Measurements from ENCODE around the gene TRIM47.

Gene TRIM47

DNA sequence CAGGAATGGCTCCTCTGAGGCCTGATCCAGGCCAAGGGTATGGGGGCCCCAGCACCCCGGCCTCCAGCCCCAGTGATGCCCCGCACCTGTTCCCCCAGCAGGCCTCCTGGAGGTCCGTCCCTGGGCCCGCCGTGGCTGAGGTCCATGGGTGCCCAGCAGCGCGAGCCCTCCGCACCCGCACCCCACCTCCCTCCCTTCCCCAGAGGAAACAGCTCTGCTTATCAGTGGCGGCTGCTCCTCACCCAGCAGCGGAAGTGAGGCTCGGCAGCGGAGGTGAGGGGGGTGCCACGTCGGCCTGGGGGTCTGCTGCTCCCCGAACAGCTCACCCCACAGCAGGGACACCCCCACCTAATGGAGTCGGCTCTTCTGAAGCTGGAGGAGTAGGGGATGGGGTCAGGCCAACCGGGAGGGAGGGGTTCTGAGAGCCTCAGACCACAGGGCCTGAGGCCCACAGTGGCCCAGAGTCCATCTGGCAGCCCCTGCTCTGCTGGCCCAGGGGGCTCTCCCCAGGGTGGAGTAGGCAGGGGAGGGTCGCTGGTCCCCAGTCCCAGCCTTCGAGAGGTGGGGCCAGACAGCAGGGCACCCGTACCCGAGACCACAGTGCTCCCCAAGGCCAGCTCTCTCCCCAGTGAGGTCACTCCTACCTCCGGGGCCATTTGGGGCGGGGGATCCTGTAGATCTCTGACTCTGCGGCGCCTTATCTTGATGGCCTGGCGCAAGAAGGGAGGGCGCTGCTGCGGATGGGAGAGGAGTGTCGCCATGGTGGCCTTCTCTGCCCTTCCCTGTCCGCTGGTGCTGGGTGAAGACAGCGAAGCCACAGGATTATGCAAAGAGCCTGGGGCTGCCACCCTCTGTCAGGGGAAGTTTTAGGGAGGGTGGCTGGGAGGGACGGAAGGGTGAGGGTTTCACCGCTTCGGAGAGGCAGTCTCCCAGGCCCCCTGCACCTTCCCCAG is 34.5 kb downstream of the TRIM47 start, which contains the start of gene UNC13D:
TSS of gene UNC13D (minus strand) at position 828 of the 953 bp plus-strand sequence. CDS start at position 761, 67 bp downstream.
- H3K4me3 ChIP-seq (ENCODE audit: control insufficient read depth, low read depth, low read length), result no peak within 1 kb of the TSS
- TF ChIP-seq, protein P1, sequence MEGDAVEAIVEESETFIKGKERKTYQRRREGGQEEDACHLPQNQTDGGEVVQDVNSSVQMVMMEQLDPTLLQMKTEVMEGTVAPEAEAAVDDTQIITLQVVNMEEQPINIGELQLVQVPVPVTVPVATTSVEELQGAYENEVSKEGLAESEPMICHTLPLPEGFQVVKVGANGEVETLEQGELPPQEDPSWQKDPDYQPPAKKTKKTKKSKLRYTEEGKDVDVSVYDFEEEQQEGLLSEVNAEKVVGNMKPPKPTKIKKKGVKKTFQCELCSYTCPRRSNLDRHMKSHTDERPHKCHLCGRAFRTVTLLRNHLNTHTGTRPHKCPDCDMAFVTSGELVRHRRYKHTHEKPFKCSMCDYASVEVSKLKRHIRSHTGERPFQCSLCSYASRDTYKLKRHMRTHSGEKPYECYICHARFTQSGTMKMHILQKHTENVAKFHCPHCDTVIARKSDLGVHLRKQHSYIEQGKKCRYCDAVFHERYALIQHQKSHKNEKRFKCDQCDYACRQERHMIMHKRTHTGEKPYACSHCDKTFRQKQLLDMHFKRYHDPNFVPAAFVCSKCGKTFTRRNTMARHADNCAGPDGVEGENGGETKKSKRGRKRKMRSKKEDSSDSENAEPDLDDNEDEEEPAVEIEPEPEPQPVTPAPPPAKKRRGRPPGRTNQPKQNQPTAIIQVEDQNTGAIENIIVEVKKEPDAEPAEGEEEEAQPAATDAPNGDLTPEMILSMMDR (conservative IDR thresholded peaks at IDR 0.05; ENCODE audit: control insufficient read depth, insufficient read depth, low read depth, low read length), result no peak
- DNase-seq (ENCODE audit: low read depth), result no peak

DNA sequence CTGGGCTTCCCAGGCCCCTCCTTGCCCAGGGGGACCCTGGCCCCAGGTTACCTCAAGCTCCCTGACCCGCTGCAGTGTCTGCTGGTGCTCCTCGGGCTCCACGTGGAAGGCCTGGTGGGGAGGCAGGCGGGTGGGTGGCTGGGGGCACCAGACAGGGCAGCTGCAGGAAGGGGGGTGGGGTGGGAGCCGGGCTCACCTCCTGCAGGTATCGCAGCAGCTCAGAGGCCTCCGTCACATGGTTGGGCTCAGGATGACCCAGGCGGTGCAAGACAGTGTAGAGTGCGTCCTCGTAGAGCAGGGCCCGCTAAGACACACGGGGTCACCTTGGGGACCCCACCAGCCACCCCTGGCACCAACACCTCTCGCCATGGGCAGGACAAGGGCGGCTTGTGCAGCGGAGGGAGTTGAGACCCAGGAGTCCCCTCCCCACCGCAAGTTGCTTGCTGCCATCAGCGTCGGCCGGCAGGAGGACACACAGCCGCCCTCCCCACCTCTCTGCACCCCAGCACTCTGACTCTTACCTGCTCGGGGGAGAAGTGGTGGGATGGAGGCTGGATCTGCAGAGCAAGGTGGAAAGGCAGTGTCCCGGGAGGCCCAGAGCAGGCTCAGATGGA is 35.3 kb downstream of the TRIM47 start:
- no peak for DNase-seq (ENCODE audit: low read depth)
- TF ChIP-seq, protein P1 (conservative IDR thresholded peaks at IDR 0.05; ENCODE audit: control insufficient read depth, insufficient read depth, low read depth, low read length), result no peak
- H3K4me3 ChIP-seq (ENCODE audit: control insufficient read depth, low read depth, low read length), result no peak overlapping the region

DNA sequence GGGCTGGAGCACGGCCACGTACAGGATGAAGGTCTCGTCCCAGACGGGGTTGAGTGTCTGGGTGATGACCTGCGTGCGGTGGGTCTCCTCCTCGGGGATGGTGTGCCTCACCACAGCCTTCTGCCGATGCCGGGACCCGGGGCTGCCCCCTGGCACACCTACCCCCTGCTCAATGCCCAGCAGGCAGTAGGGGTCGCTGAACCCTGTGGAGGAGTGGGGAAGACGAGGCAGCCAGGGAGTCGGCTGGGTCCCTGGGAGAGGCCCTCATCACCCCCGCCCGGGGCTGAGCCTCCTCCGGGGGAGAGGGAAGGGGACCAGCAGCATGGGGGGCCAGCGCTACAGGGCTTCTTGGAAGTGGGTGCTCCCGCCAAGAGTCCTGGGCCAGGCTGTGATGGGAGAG is 36.0 kb downstream of the TRIM47 start:
- H3K4me3 ChIP-seq (ENCODE audit: control insufficient read depth, low read depth, low read length), result no peak overlapping the region
- DNase-seq (ENCODE audit: low read depth), result no peak
- TF ChIP-seq, protein P1 (conservative IDR thresholded peaks at IDR 0.05; ENCODE audit: control insufficient read depth, insufficient read depth, low read depth, low read length), result no peak

DNA sequence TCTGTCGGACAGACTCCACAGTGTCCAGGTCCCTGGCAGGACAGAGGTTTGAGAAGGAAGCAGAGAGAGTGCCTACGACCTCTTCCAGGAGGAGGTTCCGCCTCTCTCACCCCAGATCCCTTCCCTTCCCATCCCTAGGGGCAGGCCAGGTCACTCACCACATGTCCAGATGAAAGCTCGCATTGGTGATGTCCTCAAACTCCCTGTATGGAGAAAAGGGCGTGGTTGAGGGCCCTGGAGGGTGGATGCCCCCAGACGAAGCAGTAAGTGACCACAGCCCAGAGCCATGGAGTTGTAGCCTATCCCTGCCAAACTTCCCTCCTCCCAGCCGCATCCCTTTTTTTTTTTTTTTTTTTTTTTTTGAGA is 37.6 kb downstream of the TRIM47 start:
- TF ChIP-seq, protein P1 (conservative IDR thresholded peaks at IDR 0.05; ENCODE audit: control insufficient read depth, insufficient read depth, low read depth, low read length), result no peak
- no peak for DNase-seq (ENCODE audit: low read depth)

DNA sequence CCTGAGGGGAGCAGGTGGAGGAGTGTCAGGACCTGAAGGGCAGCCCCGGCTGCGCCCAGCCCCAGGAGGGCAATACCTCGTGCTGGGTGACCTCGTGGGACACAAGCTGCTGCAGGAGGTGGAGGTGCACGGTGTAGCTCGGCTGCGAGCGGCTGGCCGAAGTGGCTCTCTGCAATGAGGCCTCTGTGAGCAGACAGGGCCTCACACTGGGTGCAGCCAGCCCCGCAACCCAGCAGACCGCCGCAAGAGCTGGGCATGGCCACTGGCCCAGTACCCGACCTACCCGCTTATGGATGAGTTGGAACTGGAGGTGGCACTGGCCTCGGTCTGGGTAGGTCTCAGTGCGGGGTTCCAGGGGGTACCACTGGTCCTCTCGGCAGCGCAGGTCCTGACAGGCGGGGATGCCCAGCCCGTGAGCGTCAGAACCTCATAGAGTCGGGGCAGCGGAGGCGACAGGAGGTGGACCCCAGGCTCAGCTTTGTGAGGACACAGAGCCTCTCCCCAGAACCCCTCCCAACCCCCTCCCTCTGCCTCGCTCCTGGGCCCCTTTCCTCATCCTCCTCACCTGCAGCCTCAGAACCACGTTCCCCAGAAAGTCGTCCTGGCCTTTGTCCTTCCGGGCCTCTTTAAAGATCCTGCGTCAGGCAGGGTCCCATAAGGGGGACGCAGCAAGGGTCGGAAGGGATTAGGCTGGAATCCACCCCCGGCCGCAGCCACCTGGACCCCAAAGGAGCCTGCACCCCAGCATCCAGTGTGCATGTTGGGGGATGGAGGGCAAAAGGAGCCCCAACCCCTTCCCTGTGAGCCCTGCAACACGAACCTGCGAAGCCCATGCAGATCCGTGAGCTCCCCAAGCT is 38.2 kb downstream of the TRIM47 start:
- DNase-seq (ENCODE audit: low read depth), result no peak
- no peak overlapping the region for H3K4me3 ChIP-seq (ENCODE audit: control insufficient read depth, low read depth, low read length)
- TF ChIP-seq, protein P1 (conservative IDR thresholded peaks at IDR 0.05; ENCODE audit: control insufficient read depth, insufficient read depth, low read depth, low read length), result no peak

More for the DNA sequence above, 37.6 kb downstream of the TRIM47 start:
- H3K4me3 ChIP-seq (ENCODE audit: control insufficient read depth, low read depth, low read length), result no peak overlapping the region

DNA sequence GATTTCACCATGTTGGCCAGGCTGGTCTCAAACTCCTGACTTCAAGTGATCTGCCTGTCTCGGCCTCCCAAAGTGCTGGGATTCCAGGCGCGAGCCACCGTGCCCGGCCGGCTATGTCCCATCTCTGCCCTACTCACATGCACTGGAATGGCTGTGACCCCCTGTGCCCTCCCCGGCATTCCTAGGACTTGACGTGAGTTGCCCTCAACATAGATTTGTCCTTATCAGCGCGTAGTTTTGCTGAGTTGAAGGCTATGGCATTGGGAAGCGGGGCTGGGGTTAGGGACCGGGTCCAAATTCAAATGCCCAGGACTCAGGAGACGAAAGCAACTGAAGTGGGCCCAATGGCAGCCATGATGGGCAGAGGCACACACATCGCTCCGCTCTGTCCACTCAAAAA is 40.0 kb downstream of the TRIM47 start:
- TF ChIP-seq, protein P1 (conservative IDR thresholded peaks at IDR 0.05; ENCODE audit: control insufficient read depth, insufficient read depth, low read depth, low read length), result no peak
- no peak for DNase-seq (ENCODE audit: low read depth)
- no peak overlapping the region for H3K4me3 ChIP-seq (ENCODE audit: control insufficient read depth, low read depth, low read length)
